Liver (tissue), 9 donors: ENCODE results near the gene GRAMD1C. TPM values are rescaled to one million over a fixed set of nuclear protein-coding genes. Genes with fewer than 3 reads are reported as not detected.

Experiments used
- DNase-seq: peaks from one replicate; pipeline ENCODE4 v3.0.0-alpha.2; 2017; ENCODE audit warnings: low spot score
- H3K27ac ChIP-seq, 2 donors: one replicate each; pipeline ENCODE4 v1.7.0; 2013; ENCODE audit warnings: inconsistent platforms in 2 of 2, low read length in 2 of 2, control low read depth in 1 of 2, low read depth in 1 of 2, mild to moderate bottlenecking in 1 of 2
- H3K27me3 ChIP-seq, 4 donors: one replicate each; pipeline versions ENCODE4 v1.6.1 to v1.7.0; 2013; ENCODE audit warnings: low read length in 3 of 4, inconsistent platforms in 1 of 4, mild to moderate bottlenecking in 1 of 4, moderate library complexity in 1 of 4; ENCODE audit not compliant: control insufficient read depth in 4 of 4, insufficient read depth in 4 of 4
- H3K36me3 ChIP-seq, 4 donors: one replicate each; pipeline versions ENCODE4 v1.6.1 to v1.7.0; 2013; ENCODE audit warnings: low read length in 3 of 4, mild to moderate bottlenecking in 3 of 4, low read depth in 1 of 4, moderate library complexity in 1 of 4; ENCODE audit not compliant: control insufficient read depth in 4 of 4, insufficient read depth in 3 of 4
- H3K4me1 ChIP-seq, 4 donors: one replicate each; pipeline versions ENCODE4 v1.6.1 to v1.7.0; 2013; ENCODE audit warnings: low read length in 3 of 4, mild to moderate bottlenecking in 3 of 4, moderate library complexity in 1 of 4; ENCODE audit not compliant: control insufficient read depth in 4 of 4, insufficient read depth in 4 of 4
- H3K4me3 ChIP-seq, 3 donors: one replicate each; pipeline versions ENCODE4 v1.6.1 to v1.7.0; 2013; ENCODE audit warnings: low read length in 3 of 3, control low read depth in 1 of 3, low read depth in 1 of 3, mild to moderate bottlenecking in 1 of 3
- H3K9ac ChIP-seq, 2 donors: one replicate each; pipeline ENCODE4 v1.7.0; 2013; ENCODE audit warnings: low read length in 2 of 2, mild to moderate bottlenecking in 2 of 2, moderate library complexity in 2 of 2, control low read depth in 1 of 2, low read depth in 1 of 2
- H3K9me3 ChIP-seq, 4 donors: one replicate each; pipeline versions ENCODE4 v1.6.1 to v1.7.0; 2013; ENCODE audit warnings: low read length in 3 of 4; ENCODE audit not compliant: control insufficient read depth in 4 of 4
- EGR1 ChIP-seq, 2 donors: IDR thresholded peaks; 2 replicates each; pipeline ENCODE4 v1.6.1; 2016 to 2018; ENCODE audit warnings: antibody characterized with exemption in 2 of 2, low read depth in 2 of 2
- FOXA1 ChIP-seq: IDR thresholded peaks from 2 replicates; pipeline ENCODE4 v1.6.1; 2016; ENCODE audit warnings: antibody characterized with exemption
- FOXA2 ChIP-seq: IDR thresholded peaks from 2 replicates; pipeline ENCODE4 v1.6.1; 2016; ENCODE audit warnings: antibody characterized with exemption
- GABPA ChIP-seq, 2 donors: IDR thresholded peaks in 1 of 2; conservative IDR thresholded peaks in 1 of 2; 2 replicates each; pipeline ENCODE4 v1.6.1; 2016; ENCODE audit warnings: antibody characterized with exemption in 2 of 2, mild to moderate bottlenecking in 1 of 2, moderate library complexity in 1 of 2
- HNF4A ChIP-seq, 2 donors: conservative IDR thresholded peaks; 2 replicates each; pipeline ENCODE4 v1.6.1; 2016; ENCODE audit warnings: antibody characterized with exemption in 2 of 2, mild to moderate bottlenecking in 2 of 2
- HNF4G ChIP-seq: IDR thresholded peaks from 2 replicates; pipeline ENCODE4 v1.6.1; 2016; ENCODE audit warnings: antibody characterized with exemption
- NR2F2 ChIP-seq: IDR thresholded peaks from 2 replicates; pipeline ENCODE4 v1.6.1; 2016; ENCODE audit warnings: antibody characterized with exemption
- RAD21 ChIP-seq, 2 donors: IDR thresholded peaks; 2 replicates each; pipeline ENCODE4 v1.6.1; 2016; ENCODE audit warnings: antibody characterized with exemption in 2 of 2, mild to moderate bottlenecking in 2 of 2
- RXRA ChIP-seq, 2 donors: IDR thresholded peaks; 2 replicates each; pipeline ENCODE4 v1.6.1; 2017 to 2018; ENCODE audit warnings: antibody characterized with exemption in 2 of 2, mild to moderate bottlenecking in 1 of 2
- SP1 ChIP-seq: IDR thresholded peaks from 2 replicates; pipeline ENCODE4 v1.6.1; 2018; ENCODE audit warnings: antibody characterized with exemption, mild to moderate bottlenecking
- TAF1 ChIP-seq: conservative IDR thresholded peaks from 2 replicates; pipeline ENCODE4 v1.6.1; 2016; ENCODE audit warnings: antibody characterized with exemption, mild to moderate bottlenecking
- YY1 ChIP-seq: IDR thresholded peaks from 2 replicates; pipeline ENCODE4 v1.6.1; 2016; ENCODE audit warnings: antibody characterized with exemption, mild to moderate bottlenecking
- WGBS: extraction: QIAGEN DNeasy Blood & Tissue Kit; methylation state at CpG from one replicate; pipeline ENCODE4 v1.1.7; 2013; 5-methylcytosine and 5-hydroxymethylcytosine counted together
- polyA plus RNA-seq, 2 donors: library from polyadenylated mRNA; stranded (reverse) in 1 of 2; unstranded in 1 of 2; fragments of 200-250 nt in 1 of 2; fragments of >200 nt in 1 of 2; fragmentation: Nextera tagmentation in 1 of 2; extraction: Ambion mirVana in 1 of 2; gene quantifications; one replicate each; pipeline versions ENCODE4 v1.2.1 to v1.2.3, GENCODE V29; 2013 to 2015
- total RNA-seq, 2 donors: library from RNA; depleted of rRNA; stranded (reverse); fragments of >200 nt; gene quantifications; one replicate each; pipeline ENCODE4 v1.2.3, GENCODE V29; 2014
- TF ChIP-seq, protein P1 (sequence below): IDR thresholded peaks from 2 replicates; pipeline ENCODE4 v1.6.1; 2016; ENCODE audit warnings: antibody characterized with exemption, mild to moderate bottlenecking
- TF ChIP-seq, protein P2 (sequence below): IDR thresholded peaks from 2 replicates; pipeline ENCODE4 v1.6.1; 2016; ENCODE audit warnings: antibody characterized with exemption
- TF ChIP-seq, protein P3 (sequence below): fragments of 150-350 bp; IDR thresholded peaks from 2 replicates; pipeline ENCODE4 v1.5.1; 2017; ENCODE audit warnings: improper control_type of control experiment, low read depth, low read length; ENCODE audit not compliant: missing input control
- TF ChIP-seq, protein P4 (sequence below): IDR thresholded peaks from 2 replicates; pipeline ENCODE4 v1.6.1; 2016; ENCODE audit warnings: antibody characterized with exemption
- donor health status: healthy.
- donor health status: healthy.
- donor health status: healthy.
- donor health status: healthy.
- donor health status: healthy.

GRAMD1C gene
- total and polyA plus RNA-seq, 4 donors: 2.3 to 17.0 (median 6.2) TPM

GRCh38 chr3:113805249-113805648 is 33.3 kb upstream of the GRAMD1C start:
- Histone ChIP-seq H3K36me3 (peaks cover 6 to 41% (median 33%) of the 10 kb centered on the region in 4 donors), H3K27ac (no peak overlapping the region), H3K9ac (no peak overlapping the region), H3K9me3 (no peaks in the 10 kb centered on the region), H3K4me3 (no peak overlapping the region), H3K4me1 (no peaks in the 10 kb centered on the region), H3K27me3 (no peaks in the 10 kb centered on the region)
- 91% methylated on average over 3 of the region's 3 CpGs for WGBS
- DNase-seq: no peak
- TF ChIP-seq EGR1 (IDR thresholded peaks at IDR 0.05; ENCODE audit: low read depth in 2 of 2) (no peak), YY1 (no peak), RAD21 (IDR thresholded peaks at IDR 0.05) (no peak), NR2F2 (no peak), FOXA1 (no peak), HNF4G (no peak)
- TF ChIP-seq, protein P1, sequence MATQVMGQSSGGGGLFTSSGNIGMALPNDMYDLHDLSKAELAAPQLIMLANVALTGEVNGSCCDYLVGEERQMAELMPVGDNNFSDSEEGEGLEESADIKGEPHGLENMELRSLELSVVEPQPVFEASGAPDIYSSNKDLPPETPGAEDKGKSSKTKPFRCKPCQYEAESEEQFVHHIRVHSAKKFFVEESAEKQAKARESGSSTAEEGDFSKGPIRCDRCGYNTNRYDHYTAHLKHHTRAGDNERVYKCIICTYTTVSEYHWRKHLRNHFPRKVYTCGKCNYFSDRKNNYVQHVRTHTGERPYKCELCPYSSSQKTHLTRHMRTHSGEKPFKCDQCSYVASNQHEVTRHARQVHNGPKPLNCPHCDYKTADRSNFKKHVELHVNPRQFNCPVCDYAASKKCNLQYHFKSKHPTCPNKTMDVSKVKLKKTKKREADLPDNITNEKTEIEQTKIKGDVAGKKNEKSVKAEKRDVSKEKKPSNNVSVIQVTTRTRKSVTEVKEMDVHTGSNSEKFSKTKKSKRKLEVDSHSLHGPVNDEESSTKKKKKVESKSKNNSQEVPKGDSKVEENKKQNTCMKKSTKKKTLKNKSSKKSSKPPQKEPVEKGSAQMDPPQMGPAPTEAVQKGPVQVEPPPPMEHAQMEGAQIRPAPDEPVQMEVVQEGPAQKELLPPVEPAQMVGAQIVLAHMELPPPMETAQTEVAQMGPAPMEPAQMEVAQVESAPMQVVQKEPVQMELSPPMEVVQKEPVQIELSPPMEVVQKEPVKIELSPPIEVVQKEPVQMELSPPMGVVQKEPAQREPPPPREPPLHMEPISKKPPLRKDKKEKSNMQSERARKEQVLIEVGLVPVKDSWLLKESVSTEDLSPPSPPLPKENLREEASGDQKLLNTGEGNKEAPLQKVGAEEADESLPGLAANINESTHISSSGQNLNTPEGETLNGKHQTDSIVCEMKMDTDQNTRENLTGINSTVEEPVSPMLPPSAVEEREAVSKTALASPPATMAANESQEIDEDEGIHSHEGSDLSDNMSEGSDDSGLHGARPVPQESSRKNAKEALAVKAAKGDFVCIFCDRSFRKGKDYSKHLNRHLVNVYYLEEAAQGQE: no peak

DNA sequence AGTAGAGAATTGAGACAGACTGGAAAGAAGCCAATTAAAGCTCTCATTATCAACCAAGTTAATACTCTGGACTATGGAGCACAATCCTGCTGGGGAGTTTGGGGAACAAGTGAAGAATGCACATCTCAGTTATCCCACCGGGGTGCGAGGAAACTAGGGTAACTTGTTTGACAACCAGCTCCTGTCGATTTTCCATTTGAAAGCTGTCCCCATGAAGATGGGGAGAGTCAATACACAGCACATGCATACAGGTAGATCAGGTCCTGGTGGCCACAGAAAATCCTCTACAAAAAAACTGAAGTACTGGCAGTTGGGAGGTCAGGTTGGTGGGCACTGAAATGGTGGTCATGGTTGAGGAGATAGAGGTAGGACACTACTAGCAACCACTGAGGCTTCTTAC is 25.7 kb upstream of the GRAMD1C start:
- Histone ChIP-seq H3K9me3 (no peaks in the 10 kb centered on the region), H3K36me3 (peaks cover 1 to 13% (median 9%) of the 10 kb centered on the region in 4 donors), H3K27me3 (no peaks in the 10 kb centered on the region), H3K4me3 (no peak overlapping the region), H3K4me1 (no peaks in the 10 kb centered on the region), H3K27ac (no peak overlapping the region), H3K9ac (no peak overlapping the region)
- DNase-seq: no peak
- WGBS: 88% methylated on average over 3 of the region's 3 CpGs
- TF ChIP-seq YY1: no peak
- no peak for TF ChIP-seq NR2F2
- TF ChIP-seq HNF4A (conservative IDR thresholded peaks at IDR 0.05): no peak
- TF ChIP-seq, protein P2, sequence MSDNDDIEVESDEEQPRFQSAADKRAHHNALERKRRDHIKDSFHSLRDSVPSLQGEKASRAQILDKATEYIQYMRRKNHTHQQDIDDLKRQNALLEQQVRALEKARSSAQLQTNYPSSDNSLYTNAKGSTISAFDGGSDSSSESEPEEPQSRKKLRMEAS: no peak
- no peak for TF ChIP-seq FOXA1
- no peak for TF ChIP-seq RAD21 (IDR thresholded peaks at IDR 0.05)
- no peak for TF ChIP-seq TAF1
- TF ChIP-seq GABPA (IDR thresholded peaks at IDR 0.05 in 1 of 2, conservative IDR thresholded peaks at IDR 0.05 in 1 of 2): no peak

DNA sequence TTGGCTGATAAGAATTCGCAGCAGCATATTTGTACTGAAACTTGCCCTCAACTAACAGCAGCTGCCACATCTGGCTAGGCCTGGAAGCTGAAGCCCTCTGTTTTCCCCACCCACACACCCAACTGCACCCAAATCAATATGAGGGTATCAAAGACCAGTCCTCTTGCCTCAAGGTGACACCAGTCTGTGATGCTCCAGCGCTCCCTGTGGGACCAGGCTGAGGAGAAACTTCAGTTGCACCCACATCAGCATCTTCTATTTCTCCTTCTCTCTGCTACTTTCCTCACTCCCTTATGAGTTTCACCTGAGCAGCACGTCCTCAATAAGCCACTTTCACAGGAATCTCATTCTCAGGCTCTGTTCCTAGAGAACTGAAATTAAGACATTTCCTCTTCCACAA is 18.7 kb upstream of the GRAMD1C start:
- no peak for DNase-seq
- TF ChIP-seq, protein P1: no peak
- TF ChIP-seq HNF4G (no peak), HNF4A (conservative IDR thresholded peaks at IDR 0.05) (no peak), SP1 (no peak), TAF1 (no peak), RAD21 (IDR thresholded peaks at IDR 0.05) (no peak), RXRA (IDR thresholded peaks at IDR 0.05) (no peak), YY1 (no peak), FOXA2 (no peak), GABPA (IDR thresholded peaks at IDR 0.05 in 1 of 2, conservative IDR thresholded peaks at IDR 0.05 in 1 of 2) (no peak), EGR1 (IDR thresholded peaks at IDR 0.05; ENCODE audit: low read depth in 2 of 2) (no peak)
- TF ChIP-seq, protein P3, sequence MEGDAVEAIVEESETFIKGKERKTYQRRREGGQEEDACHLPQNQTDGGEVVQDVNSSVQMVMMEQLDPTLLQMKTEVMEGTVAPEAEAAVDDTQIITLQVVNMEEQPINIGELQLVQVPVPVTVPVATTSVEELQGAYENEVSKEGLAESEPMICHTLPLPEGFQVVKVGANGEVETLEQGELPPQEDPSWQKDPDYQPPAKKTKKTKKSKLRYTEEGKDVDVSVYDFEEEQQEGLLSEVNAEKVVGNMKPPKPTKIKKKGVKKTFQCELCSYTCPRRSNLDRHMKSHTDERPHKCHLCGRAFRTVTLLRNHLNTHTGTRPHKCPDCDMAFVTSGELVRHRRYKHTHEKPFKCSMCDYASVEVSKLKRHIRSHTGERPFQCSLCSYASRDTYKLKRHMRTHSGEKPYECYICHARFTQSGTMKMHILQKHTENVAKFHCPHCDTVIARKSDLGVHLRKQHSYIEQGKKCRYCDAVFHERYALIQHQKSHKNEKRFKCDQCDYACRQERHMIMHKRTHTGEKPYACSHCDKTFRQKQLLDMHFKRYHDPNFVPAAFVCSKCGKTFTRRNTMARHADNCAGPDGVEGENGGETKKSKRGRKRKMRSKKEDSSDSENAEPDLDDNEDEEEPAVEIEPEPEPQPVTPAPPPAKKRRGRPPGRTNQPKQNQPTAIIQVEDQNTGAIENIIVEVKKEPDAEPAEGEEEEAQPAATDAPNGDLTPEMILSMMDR: no peak
- TF ChIP-seq, protein P4, sequence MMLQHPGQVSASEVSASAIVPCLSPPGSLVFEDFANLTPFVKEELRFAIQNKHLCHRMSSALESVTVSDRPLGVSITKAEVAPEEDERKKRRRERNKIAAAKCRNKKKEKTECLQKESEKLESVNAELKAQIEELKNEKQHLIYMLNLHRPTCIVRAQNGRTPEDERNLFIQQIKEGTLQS: no peak

More for the DNA sequence above, 18.7 kb upstream of the GRAMD1C start:
- Histone ChIP-seq H3K27ac (no peak overlapping the region), H3K4me3 (no peak overlapping the region), H3K4me1 (no peaks in the 10 kb centered on the region), H3K9me3 (no peaks in the 10 kb centered on the region), H3K9ac (no peak overlapping the region), H3K36me3 (no peaks in the 10 kb centered on the region), H3K27me3 (no peaks in the 10 kb centered on the region)
- WGBS: 95% methylated on average over 3 of the region's 3 CpGs
